Measurements from ENCODE around the gene LCAT.

DNA sequence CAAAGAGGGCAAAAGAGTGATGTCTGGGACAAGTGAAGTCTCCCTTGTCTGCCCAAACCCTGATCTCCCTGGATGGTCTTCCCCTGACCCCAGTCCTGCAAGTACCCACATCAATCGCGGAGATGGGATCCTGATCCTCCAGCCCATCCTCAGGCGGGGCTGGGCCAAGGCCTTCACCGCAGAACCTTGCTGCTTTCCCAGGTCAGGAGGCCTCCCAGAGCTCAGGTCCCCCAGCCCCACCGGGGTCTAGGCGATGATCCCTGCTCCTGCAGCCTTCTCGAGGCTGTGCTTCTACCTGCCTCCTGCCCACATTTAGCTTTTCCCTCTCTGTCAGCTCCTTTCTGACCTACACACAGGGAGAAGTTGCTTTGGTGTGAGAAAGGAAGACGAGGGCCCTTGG, 18.2 kb upstream of the LCAT start:
- TF ChIP-seq POLR2A (IDR thresholded peaks at IDR 0.05): no peak
- TF ChIP-seq, protein P1, sequence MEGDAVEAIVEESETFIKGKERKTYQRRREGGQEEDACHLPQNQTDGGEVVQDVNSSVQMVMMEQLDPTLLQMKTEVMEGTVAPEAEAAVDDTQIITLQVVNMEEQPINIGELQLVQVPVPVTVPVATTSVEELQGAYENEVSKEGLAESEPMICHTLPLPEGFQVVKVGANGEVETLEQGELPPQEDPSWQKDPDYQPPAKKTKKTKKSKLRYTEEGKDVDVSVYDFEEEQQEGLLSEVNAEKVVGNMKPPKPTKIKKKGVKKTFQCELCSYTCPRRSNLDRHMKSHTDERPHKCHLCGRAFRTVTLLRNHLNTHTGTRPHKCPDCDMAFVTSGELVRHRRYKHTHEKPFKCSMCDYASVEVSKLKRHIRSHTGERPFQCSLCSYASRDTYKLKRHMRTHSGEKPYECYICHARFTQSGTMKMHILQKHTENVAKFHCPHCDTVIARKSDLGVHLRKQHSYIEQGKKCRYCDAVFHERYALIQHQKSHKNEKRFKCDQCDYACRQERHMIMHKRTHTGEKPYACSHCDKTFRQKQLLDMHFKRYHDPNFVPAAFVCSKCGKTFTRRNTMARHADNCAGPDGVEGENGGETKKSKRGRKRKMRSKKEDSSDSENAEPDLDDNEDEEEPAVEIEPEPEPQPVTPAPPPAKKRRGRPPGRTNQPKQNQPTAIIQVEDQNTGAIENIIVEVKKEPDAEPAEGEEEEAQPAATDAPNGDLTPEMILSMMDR (IDR thresholded peaks at IDR 0.05): no peak
